ENCODE results near the gene MYOCD.

Gene MYOCD

GRCh38 chr17:12744786-12745185 lies 79.1 kb downstream of the MYOCD start:
- no peak for DNase-seq (ENCODE audit: low read depth in 2 of 2, low spot score in 1 of 2)

DNA sequence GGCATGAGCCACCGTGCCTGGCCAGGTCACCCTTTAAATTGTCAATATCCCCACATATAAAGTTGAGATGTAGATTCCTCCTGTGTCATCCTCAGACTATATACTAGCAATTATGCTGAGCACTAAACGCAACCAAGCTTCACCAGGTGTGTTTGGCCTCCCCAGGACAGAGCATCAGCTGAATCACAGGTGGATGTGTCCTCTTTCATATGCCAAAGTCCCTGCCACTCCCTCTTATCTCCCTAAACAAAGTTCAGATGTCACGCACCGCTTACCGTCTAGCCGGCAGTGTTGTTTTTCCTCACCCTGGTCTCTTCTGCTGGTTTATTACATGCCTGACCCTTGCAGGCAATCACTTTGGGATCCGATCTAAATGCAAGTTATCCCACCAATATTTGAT lies 79.8 kb downstream of the MYOCD start:
- no peak for DNase-seq (ENCODE audit: low read depth in 2 of 2, low spot score in 1 of 2)

DNA sequence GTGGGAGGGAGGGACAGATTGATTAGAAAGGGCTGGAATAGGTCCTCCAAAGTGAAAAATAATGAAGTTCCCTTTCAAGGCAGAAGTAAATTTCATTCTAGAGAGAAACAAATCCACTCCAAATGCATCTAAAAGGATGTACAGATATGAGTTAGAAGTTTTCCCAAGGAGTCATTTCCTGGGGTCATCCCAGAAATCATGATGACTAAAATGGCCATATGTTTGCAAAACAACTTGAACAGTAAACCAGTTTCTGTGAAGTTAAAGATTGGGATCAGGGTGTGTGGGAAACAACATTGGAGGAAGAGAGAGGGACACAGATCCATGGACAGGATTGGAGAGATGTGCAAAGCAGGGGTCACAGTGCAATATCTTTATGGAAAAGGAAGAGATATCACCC lies 91.1 kb downstream of the MYOCD start:
- no peak for DNase-seq (ENCODE audit: low read depth in 2 of 2, low spot score in 1 of 2)

DNA sequence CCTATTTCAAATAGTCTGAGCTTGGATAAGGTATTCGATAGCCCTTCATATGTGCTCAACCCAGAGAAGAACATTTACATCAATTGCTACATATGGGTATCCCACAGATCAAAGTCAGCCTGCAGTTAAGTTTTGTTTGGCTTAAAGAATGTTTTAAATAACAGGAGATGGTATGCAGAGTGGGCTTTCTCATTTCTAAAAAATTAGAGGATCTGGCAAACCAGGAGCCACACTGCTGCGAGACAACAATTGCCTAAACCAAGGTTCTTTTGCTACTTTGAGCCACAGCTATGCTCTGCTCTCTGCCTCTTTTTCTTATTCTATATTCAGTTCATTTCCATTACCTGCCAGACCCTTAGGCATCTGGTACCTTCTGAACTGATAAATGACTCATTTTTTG lies 93.4 kb downstream of the MYOCD start:
- no peak for DNase-seq (ENCODE audit: low read depth in 2 of 2, low spot score in 1 of 2)

- no peak for DNase-seq (ENCODE audit: low read depth in 2 of 2, low spot score in 1 of 2)
Measured at GRCh38 chr17:12765548-12765947, 99.9 kb downstream of the MYOCD start.

- no peak for DNase-seq (ENCODE audit: low read depth in 2 of 2, low spot score in 1 of 2)
Measured at GRCh38 chr17:12768255-12768654, 102.6 kb downstream of the MYOCD start.

DNA sequence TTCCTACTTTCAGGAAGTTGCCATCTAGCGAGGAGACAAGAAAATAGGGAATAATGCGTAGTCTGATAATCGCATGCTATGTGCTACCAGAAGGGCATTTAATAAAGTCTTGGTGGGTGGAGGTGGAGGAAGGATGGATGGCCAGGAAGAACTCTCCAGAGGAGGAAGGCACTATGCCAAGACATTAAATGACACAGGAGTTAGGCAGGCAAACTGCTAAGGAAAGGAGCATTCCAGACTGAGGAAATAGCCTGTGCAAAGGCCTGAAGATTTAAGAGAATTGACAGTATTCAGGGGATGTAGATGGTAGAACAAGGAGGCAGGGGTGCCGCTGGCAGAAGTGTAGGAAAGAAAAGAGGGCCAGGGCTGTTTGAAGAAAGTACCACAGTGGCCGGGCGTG lies 104.3 kb downstream of the MYOCD start:
- no peak for DNase-seq (ENCODE audit: low read depth in 2 of 2, low spot score in 1 of 2)

DNA sequence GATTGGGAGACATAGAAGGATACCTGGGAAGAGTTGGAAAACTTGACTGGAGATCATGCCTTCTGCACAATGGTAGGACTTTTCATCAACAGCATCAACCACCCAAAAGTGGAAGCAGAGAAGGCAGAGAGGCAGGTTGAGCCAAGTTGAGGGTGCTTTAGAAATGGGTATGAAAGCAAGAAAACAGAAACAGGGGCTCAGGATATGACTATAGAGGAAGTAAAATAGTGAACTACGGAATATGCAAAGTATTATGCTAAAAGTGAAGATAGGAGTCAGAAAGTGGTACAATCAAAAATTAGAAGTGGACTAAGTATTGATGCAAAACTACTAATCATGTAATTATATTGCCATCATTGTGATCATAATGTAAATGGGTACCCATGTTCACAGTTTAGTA lies 107.5 kb downstream of the MYOCD start:
- no peak for DNase-seq (ENCODE audit: low read depth in 2 of 2, low spot score in 1 of 2)

DNA sequence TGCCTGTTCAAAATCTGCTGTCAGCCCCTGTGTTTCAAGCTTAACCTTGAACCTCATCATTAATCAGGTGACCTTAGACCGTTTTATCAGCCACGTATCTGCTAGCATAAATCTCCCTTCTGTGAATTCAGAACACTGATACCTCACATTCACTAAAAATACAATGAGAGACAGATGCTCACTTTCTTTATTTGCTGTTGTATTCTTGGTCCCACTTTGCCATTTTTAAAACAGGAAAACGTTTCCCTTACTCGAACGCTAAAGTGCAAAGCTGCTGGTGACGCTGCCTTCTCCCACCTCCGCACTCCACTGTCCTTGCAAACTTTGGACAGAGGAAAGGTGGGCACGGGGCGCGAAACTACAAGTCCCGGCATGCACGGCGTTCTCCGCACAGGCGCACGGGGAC lies 123.4 kb downstream of the MYOCD start:
- DNase-seq (ENCODE audit: low read depth in 2 of 2, low spot score in 1 of 2), result no peak

GRCh38 chr17:12789481-12790248 lies 124.0 kb downstream of the MYOCD start, which contains the start of gene ARHGAP44:
TSS of gene ARHGAP44 (plus strand) at chr17:12789498. CDS start at chr17:12789839, 341 bp downstream.
- DNase-seq (ENCODE audit: low read depth in 2 of 2, low spot score in 1 of 2), result no peak

- no peak for DNase-seq (ENCODE audit: low read depth in 2 of 2, low spot score in 1 of 2)
Measured at GRCh38 chr17:12790249-12791106, 124.8 kb downstream of the MYOCD start.

- DNase-seq (ENCODE audit: low read depth in 2 of 2, low spot score in 1 of 2), result no peak
Measured at GRCh38 chr17:12794919-12795532, 129.3 kb downstream of the MYOCD start.

DNA sequence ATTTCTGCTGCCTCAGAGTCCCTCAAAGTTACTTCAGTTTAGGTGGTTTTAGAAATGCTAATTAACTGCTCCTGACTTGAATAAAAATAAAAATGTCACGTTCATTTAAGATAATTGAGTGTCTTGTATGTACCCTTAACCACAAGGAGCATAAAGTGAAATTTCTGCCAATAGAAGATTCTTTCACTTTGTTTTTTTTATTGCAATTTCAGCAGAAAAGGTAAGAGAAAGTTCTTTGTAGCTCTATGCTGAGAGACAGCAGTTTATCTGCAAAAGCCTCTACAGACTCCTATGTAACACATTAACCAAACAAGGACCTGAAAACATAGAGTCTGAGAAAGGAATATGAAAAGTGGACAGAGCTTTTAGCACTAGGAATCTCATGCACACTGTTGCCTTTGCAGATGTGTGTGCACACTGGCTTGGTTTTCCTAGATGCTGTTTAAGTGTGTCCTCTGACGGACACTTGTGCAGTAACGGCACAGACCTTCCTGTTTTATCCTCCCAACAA lies 135.2 kb downstream of the MYOCD start:
- DNase-seq (ENCODE audit: low read depth in 2 of 2, low spot score in 1 of 2), result no peak

DNA sequence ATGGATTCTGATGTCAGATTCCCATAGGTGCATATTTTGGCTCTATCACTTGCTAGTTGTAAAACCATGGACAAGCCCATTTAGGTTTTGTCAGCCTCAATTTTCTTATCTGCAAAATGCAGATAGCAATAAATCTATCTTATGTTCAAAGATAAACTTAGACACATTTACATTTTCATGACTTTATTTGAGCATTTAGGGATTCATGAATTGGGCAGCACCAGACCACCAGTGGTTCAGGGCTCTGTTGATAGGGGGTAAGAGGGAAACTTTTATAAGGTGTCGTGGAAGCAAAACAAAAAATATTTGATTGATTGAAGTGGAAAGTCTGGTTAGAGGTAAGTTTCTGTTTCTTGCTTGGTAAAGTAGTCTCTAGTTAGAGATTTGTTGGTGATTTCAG lies 140.9 kb downstream of the MYOCD start:
- DNase-seq (ENCODE audit: low read depth in 2 of 2, low spot score in 1 of 2), result no peak

DNA sequence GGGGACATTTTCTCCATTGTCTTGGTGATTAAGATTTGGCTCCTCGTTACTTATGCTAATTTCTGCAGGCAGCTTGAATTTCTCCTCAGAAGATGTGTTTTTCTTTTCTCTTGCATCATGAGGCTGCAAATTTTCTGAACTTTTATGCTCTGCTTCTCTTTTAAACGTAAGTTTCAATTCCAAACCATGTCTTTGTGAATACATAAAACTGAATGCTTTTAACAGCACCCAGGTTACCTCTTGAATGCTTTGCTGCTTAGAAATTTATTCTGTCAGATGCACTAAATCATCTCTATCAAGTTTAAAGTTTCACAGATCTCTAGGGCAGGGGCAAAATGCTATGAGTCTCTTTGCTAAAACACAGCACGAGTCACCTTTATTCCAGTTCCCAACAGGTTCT lies 143.0 kb downstream of the MYOCD start:
- no peak for DNase-seq (ENCODE audit: low read depth in 2 of 2, low spot score in 1 of 2)

- DNase-seq (ENCODE audit: low read depth in 2 of 2, low spot score in 1 of 2), result no peak
Measured at GRCh38 chr17:12812877-12813276, 147.2 kb downstream of the MYOCD start.

DNA sequence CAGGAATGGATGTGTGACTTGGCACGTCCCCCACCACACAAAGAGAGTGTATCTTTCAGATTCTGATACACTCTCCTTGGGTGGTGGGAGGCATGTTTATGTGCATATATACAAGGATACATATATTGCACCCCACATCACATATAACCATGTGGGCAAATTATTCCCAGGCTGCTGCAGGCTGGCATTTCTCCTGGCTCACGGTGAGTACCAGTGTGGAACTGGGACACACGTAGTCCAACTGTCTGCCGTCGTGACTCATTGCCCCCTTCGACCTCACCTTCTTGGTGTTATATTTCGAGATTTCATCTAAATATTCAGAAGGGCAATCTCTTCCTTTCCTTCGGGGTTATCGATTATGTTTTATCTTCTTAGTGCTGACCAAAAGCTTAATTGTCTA lies 148.0 kb downstream of the MYOCD start:
- no peak for DNase-seq (ENCODE audit: low read depth in 2 of 2, low spot score in 1 of 2)

GRCh38 chr17:12814718-12815117 lies 149.0 kb downstream of the MYOCD start:
- no peak for DNase-seq (ENCODE audit: low read depth in 2 of 2, low spot score in 1 of 2)

- DNase-seq (ENCODE audit: low read depth in 2 of 2, low spot score in 1 of 2), result no peak
Measured at GRCh38 chr17:12815642-12816141, 150.0 kb downstream of the MYOCD start.
